Head of caudate nucleus (tissue), 42 donors: ENCODE data around the gene AMIGO1.

Source experiments
- DNase-seq, 42 donors: peaks; one replicate each; pipeline versions ENCODE4 v3.0.0 to v3.0.0-alpha.2; 2020 to 2021; ENCODE audit warnings: mixed read lengths in 7 of 42
- intact Hi-C: fragments of 100-400 bp; cut with DNase I; formaldehyde crosslinking; loops from one replicate; pipeline ENCODE4 v1.15.0; 2022

AMIGO1 gene

GRCh38 chr1:109535971-109536491 is 26.5 kb upstream of the AMIGO1 start:
- peak; percentile 45 to 92 (median 74) for DNase-seq
- intact Hi-C loops = loop anchor here (10.0 kb wide), 1 partner anchor 261 kb away; no protein-coding TSS in a partner anchor

- DNase-seq = peak in 1 of 42 donors; percentile 34
- intact Hi-C loops = loop anchor here (10.0 kb wide), 1 partner anchor 261 kb away; no protein-coding TSS in a partner anchor
These were observed 26.0 kb upstream of the AMIGO1 start for GRCh38 chr1:109535481-109535880.

- DNase-seq = no peak
- intact Hi-C loops = loop anchor here (5.0 to 10.0 kb wide), 2 partner anchors 107 to 260 kb away; partner anchors contain the start of gene PSMA5
These were observed 24.9 kb upstream of the AMIGO1 start for GRCh38 chr1:109534307-109534858.

- intact Hi-C loops = loop anchor here (2.0 to 10.0 kb wide), 3 partner anchors 40 to 258 kb away; partner anchors contain the start of gene PSMA5
These were observed 23.0 kb upstream of the AMIGO1 start for GRCh38 chr1:109532365-109533136.

GRCh38 chr1:109531826-109532364 is 22.4 kb upstream of the AMIGO1 start:
- peak in 1 of 42 donors; percentile 22 for DNase-seq
- intact Hi-C loops = loop anchor here (2.0 to 10.0 kb wide), 3 partner anchors 39 to 257 kb away; partner anchors contain the start of gene PSMA5

More at GRCh38 chr1:109532365-109533136, 23.0 kb upstream of the AMIGO1 start:
- DNase-seq = peak; percentile 84 to 95 (median 89)

GRCh38 chr1:109531380-109531779 is 21.9 kb upstream of the AMIGO1 start:
- intact Hi-C loops = loop anchor here (5.0 to 10.0 kb wide), 2 partner anchors 104 to 257 kb away; partner anchors contain the start of gene PSMA5
- peak in 2 of 42 donors; percentile 6 to 33 for DNase-seq

- peak in 26 of 42 donors; percentile 25 to 77 (median 56) for DNase-seq
- intact Hi-C loops = loop anchor here (5.0 to 10.0 kb wide), 2 partner anchors 103 to 256 kb away; partner anchors contain the start of gene PSMA5
These were observed 21.0 kb upstream of the AMIGO1 start for GRCh38 chr1:109530457-109531087.

- intact Hi-C loops = loop anchor here (5.0 to 10.0 kb wide), 2 partner anchors 103 to 255 kb away; partner anchors contain the start of gene PSMA5
- DNase-seq = peak in 10 of 42 donors; percentile 31 to 65 (median 46)
These were observed 20.4 kb upstream of the AMIGO1 start for GRCh38 chr1:109529881-109530456.

- intact Hi-C loops = no loop called here
- peak in 1 of 42 donors; percentile 12 for DNase-seq
These were observed 19.2 kb upstream of the AMIGO1 start for GRCh38 chr1:109528712-109529111.

GRCh38 chr1:109527846-109528695 is 18.5 kb upstream of the AMIGO1 start:
- intact Hi-C loops = no loop called here
- peak in 2 of 42 donors; percentile 1 to 8 for DNase-seq

- peak in 2 of 42 donors; percentile 1 to 19 for DNase-seq
- intact Hi-C loops = no loop called here
These were observed 17.7 kb upstream of the AMIGO1 start for GRCh38 chr1:109527098-109527811.

GRCh38 chr1:109523706-109524105 is 14.2 kb upstream of the AMIGO1 start:
- DNase-seq = no peak
- intact Hi-C loops = no loop called here

GRCh38 chr1:109522026-109522425 is 12.5 kb upstream of the AMIGO1 start:
- no peak for DNase-seq
- intact Hi-C loops = no loop called here

GRCh38 chr1:109521002-109521951 is 11.8 kb upstream of the AMIGO1 start:
- intact Hi-C loops = no loop called here
- no peak for DNase-seq

GRCh38 chr1:109517337-109517736 is 7.8 kb upstream of the AMIGO1 start:
- DNase-seq = no peak
- intact Hi-C loops = no loop called here

GRCh38 chr1:109516872-109517271 is 7.3 kb upstream of the AMIGO1 start:
- no peak for DNase-seq
- intact Hi-C loops = no loop called here
